Body of pancreas (tissue), 4 donors: ENCODE measurements around the gene IDI2. TPM values are rescaled to one million over a fixed set of nuclear protein-coding genes. Genes with fewer than 3 reads are reported as not detected.
"Not testable (repeated sequence)": the region's sequence is repeated elsewhere in the genome, so short reads cannot be mapped to it uniquely, and the experiment has no call there.

Experiments used
- ATAC-seq: fragments of 150-250 bp; one replicate; pipeline ENCODE4 v1.9.1; 2016
- DNase-seq, 4 donors: peaks; one replicate each; pipeline ENCODE4 v3.0.0-alpha.2; 2019
- H3K27ac ChIP-seq, 4 donors: fragments of 200-600 bp; sonication (generic); 1 replicate in 3 of 4; 2 replicates in 1 of 4; pipeline versions ENCODE4 v1.5.1 to v1.6.1; 2016 to 2019; ENCODE audit warnings: mild to moderate bottlenecking in 1 of 4, mixed read lengths in 1 of 4, moderate library complexity in 1 of 4
- H3K27me3 ChIP-seq, 2 donors: fragments of 200-600 bp; sonication (generic); one replicate each; pipeline ENCODE4 v1.6.0; 2016; ENCODE audit warnings: mild to moderate bottlenecking in 1 of 2
- H3K36me3 ChIP-seq, 2 donors: fragments of 200-600 bp; sonication (generic); replicated peaks in 1 of 2; 2 replicates each; pipeline ENCODE4 v1.5.1; 2016; ENCODE audit warnings: low read depth in 2 of 2; ENCODE audit not compliant: insufficient read depth in 1 of 2
- H3K4me1 ChIP-seq: fragments of 200-600 bp; sonication (generic); one replicate; pipeline ENCODE4 v1.6.0; 2016
- H3K4me3 ChIP-seq, 2 donors: fragments of 200-600 bp; sonication (generic); 1 replicate in 1 of 2; 2 replicates in 1 of 2; pipeline ENCODE4 v1.5.1; 2016 to 2019
- H3K9me3 ChIP-seq, 3 donors: fragments of 200-600 bp; sonication (generic); 1 replicate in 2 of 3; 2 replicates in 1 of 3; pipeline ENCODE4 v1.5.1; 2016
- CTCF ChIP-seq, 7 experiments: fragments of 450-650 bp in 4 of 7; fragments of 200-600 bp in 3 of 7; sonication (generic) in 3 of 7; IDR thresholded peaks; one replicate each; pipeline ENCODE4 v1.5.1; 2016 to 2019; ENCODE audit warnings: antibody characterized with exemption in 7 of 7
- POLR2A ChIP-seq, 3 donors: fragments of 450-650 bp; IDR thresholded peaks; one replicate each; pipeline ENCODE4 v1.6.1; 2016; ENCODE audit warnings: antibody characterized with exemption in 3 of 3, mild to moderate bottlenecking in 2 of 3
- WGBS, 2 donors: methylation state at CpG; one replicate each; pipeline ENCODE4 v1.1.5; 2017; 5-methylcytosine and 5-hydroxymethylcytosine counted together
- intact Hi-C: fragments of 100-400 bp; cut with DNase I; formaldehyde crosslinking; loops from one replicate; pipeline ENCODE4 v1.15.1; 2023
- total RNA-seq, 2 donors: library from RNA; depleted of rRNA; stranded (reverse); fragments of >200 nt; gene quantifications; one replicate each; pipeline ENCODE4 v1.1.0, GENCODE V29; 2016

IDI2 gene
- total RNA-seq, 2 donors from 2014 or later = not detected

GRCh38 chr10:1010703-1011102 lies 15.0 kb downstream of the IDI2 start:
- no peaks in the 10 kb centered on the region for H3K27me3 ChIP-seq
- intact Hi-C loops = no loop called here
- TF ChIP-seq CTCF (IDR thresholded peaks at IDR 0.05) (no peak), POLR2A (IDR thresholded peaks at IDR 0.05) (no peak)
- no peaks in the 10 kb centered on the region for H3K9me3 ChIP-seq
- no peaks in the 10 kb centered on the region for H3K4me1 ChIP-seq
- DNase-seq (no peak), ATAC-seq (no peak)
- peaks cover 13 to 58% of the 10 kb centered on the region in 2 donors for H3K36me3 ChIP-seq
- no peak overlapping the region for H3K4me3 ChIP-seq
- 94 to 98% methylated on average over 7 of the region's 7 CpGs for WGBS, 2 donors
- H3K27ac ChIP-seq = no peak overlapping the region

- H3K27me3 ChIP-seq, H3K4me3 ChIP-seq, H3K27ac ChIP-seq, H3K4me1 ChIP-seq, DNase-seq, H3K9me3 ChIP-seq, ATAC-seq, intact Hi-C loops: not testable (repeated sequence)
- H3K36me3 ChIP-seq = peaks cover 13 to 59% of the 10 kb centered on the region in 2 donors
- 67 to 76% methylated on average over 8 of the region's 8 CpGs for WGBS, 2 donors
Measured at GRCh38 chr10:1009947-1010346, 15.7 kb downstream of the IDI2 start.

GRCh38 chr10:1009071-1009494 lies 16.6 kb downstream of the IDI2 start:
- no peak overlapping the region for H3K4me3 ChIP-seq
- no peaks in the 10 kb centered on the region for H3K27me3 ChIP-seq
- intact Hi-C loops = no loop called here
- no peak for ATAC-seq
- peaks cover 13 to 66% of the 10 kb centered on the region in 2 donors for H3K36me3 ChIP-seq
- no peak for DNase-seq
- no peaks in the 10 kb centered on the region for H3K4me1 ChIP-seq
- H3K27ac ChIP-seq = no peak overlapping the region
- WGBS, 2 donors = 84 to 85% methylated on average over 4 to 9 of the region's 9 CpGs
- TF ChIP-seq POLR2A (IDR thresholded peaks at IDR 0.05) (no peak), CTCF (IDR thresholded peaks at IDR 0.05) (no peak)
- H3K9me3 ChIP-seq = no peaks in the 10 kb centered on the region

GRCh38 chr10:1007583-1007982 lies 18.1 kb downstream of the IDI2 start:
- H3K36me3 ChIP-seq = peaks cover 7 to 63% of the 10 kb centered on the region in 2 donors
- 86 to 90% methylated on average over 10 of the region's 10 CpGs for WGBS, 2 donors

GRCh38 chr10:1006573-1006972 lies 19.1 kb downstream of the IDI2 start:
- H3K4me3 ChIP-seq = no peak overlapping the region
- intact Hi-C loops = no loop called here
- WGBS, 2 donors = 99 to 100% methylated on average over 9 of the region's 9 CpGs
- H3K27ac ChIP-seq = no peak overlapping the region
- H3K9me3 ChIP-seq = no peaks in the 10 kb centered on the region
- TF ChIP-seq POLR2A (IDR thresholded peaks at IDR 0.05) (no peak), CTCF (IDR thresholded peaks at IDR 0.05) (no peak)
- no peak for ATAC-seq
- H3K27me3 ChIP-seq = no peaks in the 10 kb centered on the region
- H3K4me1 ChIP-seq = no peaks in the 10 kb centered on the region
- H3K36me3 ChIP-seq = peaks cover 1 to 62% of the 10 kb centered on the region in 2 donors
- DNase-seq = no peak

More at GRCh38 chr10:1007583-1007982, 18.1 kb downstream of the IDI2 start:
- intact Hi-C loops = no loop called here
- no peaks in the 10 kb centered on the region for H3K27me3 ChIP-seq
- H3K4me3 ChIP-seq = no peak overlapping the region
- H3K4me1 ChIP-seq = no peaks in the 10 kb centered on the region
- ATAC-seq (no peak), DNase-seq (no peak)
- no peak overlapping the region for H3K27ac ChIP-seq
- H3K9me3 ChIP-seq = no peaks in the 10 kb centered on the region
- no peak for TF ChIP-seq CTCF (IDR thresholded peaks at IDR 0.05)
- TF ChIP-seq POLR2A (IDR thresholded peaks at IDR 0.05) = no peak
